ENCODE measurements around the gene CLEC9A. TPM values are rescaled to one million over a fixed set of nuclear protein-coding genes. Genes with fewer than 3 reads are reported as not detected.

The CLEC9A gene
- total and polyA plus RNA-seq, 2 experiments from 2014 or later: not detected

DNA sequence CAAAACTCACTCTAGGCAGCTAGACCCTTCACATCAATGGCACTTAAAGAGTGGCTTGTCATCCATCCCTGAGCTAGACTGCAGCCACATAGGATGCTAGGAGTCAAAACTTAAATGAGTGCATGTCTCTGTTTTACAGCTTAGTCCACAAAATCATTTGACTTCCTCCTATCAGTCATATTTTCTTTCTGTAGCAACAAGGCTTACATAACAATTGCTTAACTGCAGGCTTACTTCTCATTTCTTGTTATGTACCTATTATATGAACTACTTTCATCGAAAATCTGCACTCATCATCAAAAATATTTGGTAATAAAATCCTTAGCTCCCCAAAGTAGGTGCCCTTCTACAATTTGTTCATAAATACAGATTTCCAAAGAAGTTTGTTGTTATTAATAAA is 38.2 kb downstream of the CLEC9A start:
- no peak for TF ChIP-seq EZH2phosphoT487 (IDR thresholded peaks at IDR 0.05; ENCODE audit: low read depth, severe bottlenecking, unreplicated experiment)
- TF ChIP-seq EZH2 (IDR thresholded peaks at IDR 0.05; ENCODE audit: borderline replicate concordance): no peak
- TF ChIP-seq, protein P1, sequence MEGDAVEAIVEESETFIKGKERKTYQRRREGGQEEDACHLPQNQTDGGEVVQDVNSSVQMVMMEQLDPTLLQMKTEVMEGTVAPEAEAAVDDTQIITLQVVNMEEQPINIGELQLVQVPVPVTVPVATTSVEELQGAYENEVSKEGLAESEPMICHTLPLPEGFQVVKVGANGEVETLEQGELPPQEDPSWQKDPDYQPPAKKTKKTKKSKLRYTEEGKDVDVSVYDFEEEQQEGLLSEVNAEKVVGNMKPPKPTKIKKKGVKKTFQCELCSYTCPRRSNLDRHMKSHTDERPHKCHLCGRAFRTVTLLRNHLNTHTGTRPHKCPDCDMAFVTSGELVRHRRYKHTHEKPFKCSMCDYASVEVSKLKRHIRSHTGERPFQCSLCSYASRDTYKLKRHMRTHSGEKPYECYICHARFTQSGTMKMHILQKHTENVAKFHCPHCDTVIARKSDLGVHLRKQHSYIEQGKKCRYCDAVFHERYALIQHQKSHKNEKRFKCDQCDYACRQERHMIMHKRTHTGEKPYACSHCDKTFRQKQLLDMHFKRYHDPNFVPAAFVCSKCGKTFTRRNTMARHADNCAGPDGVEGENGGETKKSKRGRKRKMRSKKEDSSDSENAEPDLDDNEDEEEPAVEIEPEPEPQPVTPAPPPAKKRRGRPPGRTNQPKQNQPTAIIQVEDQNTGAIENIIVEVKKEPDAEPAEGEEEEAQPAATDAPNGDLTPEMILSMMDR (IDR thresholded peaks at IDR 0.05; ENCODE audit: poor library complexity): no peak
- no peaks in the 10 kb centered on the region for H4K20me1 ChIP-seq (ENCODE audit: insufficient read depth, poor library complexity, severe bottlenecking)
- no peaks in the 10 kb centered on the region for H3K27me3 ChIP-seq
- H3K36me3 ChIP-seq (replicated peaks; ENCODE audit: insufficient read depth, low read depth): no peaks in the 10 kb centered on the region
- no peaks in the 10 kb centered on the region for H3K79me2 ChIP-seq
- no peak overlapping the region for H3K27ac ChIP-seq
- H3K9me3 ChIP-seq (ENCODE audit: low read depth): no peaks in the 10 kb centered on the region
- H3K9me2 ChIP-seq (replicated peaks; ENCODE audit: insufficient read depth): no peaks in the 10 kb centered on the region
- WGBS (ENCODE audit: low lambda C conversion rate, missing lambda C conversion rate): 97% methylated on average over 1 of the region's 1 CpG
- no peaks in the 10 kb centered on the region for H3K4me1 ChIP-seq (ENCODE audit: insufficient read depth)
- H2AFZ ChIP-seq: no peak overlapping the region
- no peak for DNase-seq (ENCODE audit: low spot score)
- H3K4me2 ChIP-seq: no peak overlapping the region
- no peak overlapping the region for H3K4me3 ChIP-seq

DNA sequence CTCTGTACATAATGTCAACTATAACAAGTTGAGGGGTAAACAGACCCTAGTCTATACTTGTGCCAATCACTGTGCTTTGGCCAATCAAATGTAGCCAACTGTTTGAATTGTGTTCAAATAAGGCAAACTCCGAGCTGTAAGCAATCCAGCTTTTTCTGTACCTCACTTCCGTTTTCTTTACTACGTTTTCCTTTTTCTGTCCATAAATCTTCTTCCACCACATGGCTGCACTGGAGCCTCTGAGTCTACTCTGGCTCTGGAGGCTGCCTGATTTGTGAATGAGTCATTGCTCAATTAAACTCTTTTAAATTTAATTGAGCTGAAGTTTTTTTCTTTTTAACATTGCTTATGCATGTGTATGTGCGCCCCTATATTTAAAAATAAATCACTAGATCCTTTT is 38.6 kb downstream of the CLEC9A start:
- Histone ChIP-seq H3K4me3 (no peak overlapping the region), H2AFZ (no peak overlapping the region), H3K9me3 (ENCODE audit: low read depth) (no peaks in the 10 kb centered on the region), H4K20me1 (ENCODE audit: insufficient read depth, poor library complexity, severe bottlenecking) (no peaks in the 10 kb centered on the region), H3K79me2 (no peaks in the 10 kb centered on the region), H3K4me1 (ENCODE audit: insufficient read depth) (no peaks in the 10 kb centered on the region), H3K27ac (no peak overlapping the region), H3K9me2 (replicated peaks; ENCODE audit: insufficient read depth) (no peaks in the 10 kb centered on the region), H3K27me3 (no peaks in the 10 kb centered on the region), H3K4me2 (no peak overlapping the region), H3K36me3 (replicated peaks; ENCODE audit: insufficient read depth, low read depth) (no peaks in the 10 kb centered on the region)
- WGBS (ENCODE audit: low lambda C conversion rate, missing lambda C conversion rate): 60% methylated on average over 4 of the region's 4 CpGs
- no peak for DNase-seq (ENCODE audit: low spot score)
- TF ChIP-seq, protein P1 (IDR thresholded peaks at IDR 0.05; ENCODE audit: poor library complexity): no peak
- TF ChIP-seq EZH2 (IDR thresholded peaks at IDR 0.05; ENCODE audit: borderline replicate concordance) (no peak), EZH2phosphoT487 (IDR thresholded peaks at IDR 0.05; ENCODE audit: low read depth, severe bottlenecking, unreplicated experiment) (no peak)

DNA sequence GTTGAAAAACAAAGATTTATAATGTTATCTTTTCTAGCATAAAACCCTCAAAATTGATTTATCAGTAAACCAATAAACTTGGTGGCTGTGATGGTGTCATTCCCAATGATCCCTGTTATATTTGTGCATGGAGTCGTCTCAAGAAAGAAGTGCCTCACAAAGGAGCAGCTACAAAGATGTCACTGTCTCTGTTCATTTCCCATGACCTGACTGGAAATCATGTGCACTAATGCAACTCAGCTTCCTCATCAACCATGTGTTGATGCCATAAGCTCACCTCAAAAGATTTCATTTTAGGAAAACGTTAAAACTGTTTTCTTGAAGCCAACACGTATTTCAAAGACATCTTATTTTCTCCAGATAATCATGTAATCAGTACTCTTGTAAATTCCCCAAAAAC is 39.5 kb downstream of the CLEC9A start:
- no peaks in the 10 kb centered on the region for H3K79me2 ChIP-seq
- H3K27me3 ChIP-seq: no peaks in the 10 kb centered on the region
- H3K4me2 ChIP-seq: no peak overlapping the region
- no peak overlapping the region for H3K4me3 ChIP-seq
- TF ChIP-seq, protein P1 (IDR thresholded peaks at IDR 0.05; ENCODE audit: poor library complexity): no peak
- TF ChIP-seq EZH2phosphoT487 (IDR thresholded peaks at IDR 0.05; ENCODE audit: low read depth, severe bottlenecking, unreplicated experiment): no peak
- TF ChIP-seq EZH2 (IDR thresholded peaks at IDR 0.05; ENCODE audit: borderline replicate concordance): no peak
- H2AFZ ChIP-seq: no peak overlapping the region
- no peak for DNase-seq (ENCODE audit: low spot score)
- no peaks in the 10 kb centered on the region for H4K20me1 ChIP-seq (ENCODE audit: insufficient read depth, poor library complexity, severe bottlenecking)
- WGBS (ENCODE audit: low lambda C conversion rate, missing lambda C conversion rate): 26% methylated on average over 3 of the region's 3 CpGs
- no peaks in the 10 kb centered on the region for H3K4me1 ChIP-seq (ENCODE audit: insufficient read depth)
- H3K9me2 ChIP-seq (replicated peaks; ENCODE audit: insufficient read depth): no peaks in the 10 kb centered on the region
- no peak overlapping the region for H3K27ac ChIP-seq
- H3K36me3 ChIP-seq (replicated peaks; ENCODE audit: insufficient read depth, low read depth): no peaks in the 10 kb centered on the region
- H3K9me3 ChIP-seq (ENCODE audit: low read depth): no peaks in the 10 kb centered on the region

DNA sequence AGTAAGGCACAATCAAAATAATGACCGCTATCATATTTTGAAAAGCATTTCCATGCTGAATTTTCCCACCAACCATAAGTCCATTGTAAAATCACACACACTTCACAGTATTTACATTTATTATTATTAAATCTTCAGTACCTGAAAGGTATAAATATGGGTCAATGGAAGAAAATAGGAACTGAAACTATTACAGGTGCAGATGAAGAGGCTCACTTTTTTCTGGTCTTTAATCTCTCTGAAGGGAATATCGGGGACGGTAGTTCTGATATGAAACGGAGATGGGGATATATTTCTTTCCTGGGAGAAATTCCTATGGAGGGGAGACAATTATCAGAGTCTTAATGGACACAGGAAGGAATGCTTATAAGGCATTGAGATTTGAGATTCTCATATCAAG is 39.9 kb downstream of the CLEC9A start:
- 90% methylated on average over 4 of the region's 4 CpGs for WGBS (ENCODE audit: low lambda C conversion rate, missing lambda C conversion rate)
- TF ChIP-seq EZH2phosphoT487 (IDR thresholded peaks at IDR 0.05; ENCODE audit: low read depth, severe bottlenecking, unreplicated experiment) (no peak), EZH2 (IDR thresholded peaks at IDR 0.05; ENCODE audit: borderline replicate concordance) (no peak)
- TF ChIP-seq, protein P1 (IDR thresholded peaks at IDR 0.05; ENCODE audit: poor library complexity): no peak

More for the DNA sequence above, 39.9 kb downstream of the CLEC9A start:
- H3K27me3 ChIP-seq: no peaks in the 10 kb centered on the region
- DNase-seq (ENCODE audit: low spot score): no peak
- H3K9me3 ChIP-seq (ENCODE audit: low read depth): no peaks in the 10 kb centered on the region
- H4K20me1 ChIP-seq (ENCODE audit: insufficient read depth, poor library complexity, severe bottlenecking): no peaks in the 10 kb centered on the region
- no peaks in the 10 kb centered on the region for H3K79me2 ChIP-seq
- H3K9me2 ChIP-seq (replicated peaks; ENCODE audit: insufficient read depth): no peaks in the 10 kb centered on the region
- no peak overlapping the region for H3K4me2 ChIP-seq
- no peak overlapping the region for H3K4me3 ChIP-seq
- H3K27ac ChIP-seq: no peak overlapping the region
- no peaks in the 10 kb centered on the region for H3K4me1 ChIP-seq (ENCODE audit: insufficient read depth)
- no peaks in the 10 kb centered on the region for H3K36me3 ChIP-seq (replicated peaks; ENCODE audit: insufficient read depth, low read depth)
- no peak overlapping the region for H2AFZ ChIP-seq

Data from hepatocyte (in vitro differentiated cells).